ENCODE results near the gene TMC1. TPM values are rescaled to one million over a fixed set of nuclear protein-coding genes. Genes with fewer than 3 reads are reported as not detected.
"Not testable (repeated sequence)": the region's sequence is repeated elsewhere in the genome, so short reads cannot be mapped to it uniquely, and the experiment has no call there.

Gene TMC1
- polyA plus RNA-seq, 3 donors, result 0.16 to 0.55 (median 0.40) TPM

- H3K36me3 Mint-ChIP-seq, result no peaks in the 10 kb centered on the region
- DNase-seq, result no peak
- Histone ChIP-seq H4K20me1 (ENCODE audit: insufficient read depth, low read length) (no peaks in the 10 kb centered on the region), H3K27me3 (ENCODE audit: control insufficient read depth in 2 of 2, insufficient read depth in 2 of 2, low read length in 2 of 2) (no peaks in the 10 kb centered on the region), H3K79me2 (ENCODE audit: insufficient read depth, low read length) (no peaks in the 10 kb centered on the region), H3K4me1 (ENCODE audit: control insufficient read depth in 1 of 2, insufficient read depth in 2 of 2, low read length in 2 of 2) (no peaks in the 10 kb centered on the region), H2AFZ (ENCODE audit: insufficient read depth, low read depth, low read length, poor library complexity, severe bottlenecking) (no peak overlapping the region), H3K9ac (ENCODE audit: insufficient read depth, low read length, poor library complexity, severe bottlenecking) (no peak overlapping the region), H3K4me3 (replicated peaks in 1 of 3; ENCODE audit: low read depth in 2 of 3, low read length in 3 of 3) (no peak overlapping the region), H3K4me2 (replicated peaks; ENCODE audit: extremely low read depth, low read length, poor library complexity, severe bottlenecking) (no peak overlapping the region), H3K9me3 (replicated peaks in 1 of 2; ENCODE audit: control insufficient read depth in 1 of 2, insufficient read depth in 1 of 2, low read length in 2 of 2) (no peaks in the 10 kb centered on the region), H3K36me3 (replicated peaks in 1 of 2; ENCODE audit: control insufficient read depth in 1 of 2, insufficient read depth in 2 of 2, low read length in 2 of 2) (no peaks in the 10 kb centered on the region), H3K27ac (ENCODE audit: low read depth in 1 of 2, low read length in 2 of 2) (no peak overlapping the region)
- intact Hi-C loops (cut with micrococcal nuclease), result no loop called here
- peaks cover 4% of the 10 kb centered on the region for H3K4me1 Mint-ChIP-seq
- H3K27me3 Mint-ChIP-seq (ENCODE audit: low read depth in 3 of 3), result peaks cover 2 to 6% (median 4%) of the 10 kb centered on the region in 3 donors
- H3K9me3 Mint-ChIP-seq, result no peaks in the 10 kb centered on the region
- no peak for TF ChIP-seq CTCF (IDR thresholded peaks at IDR 0.05)
- no peak overlapping the region for H3K4me3 Mint-ChIP-seq
- no peak overlapping the region for H3K27ac Mint-ChIP-seq
- no CpG with 5 or more reads among the region's 1 CpG for WGBS (ENCODE audit: insufficient coverage)
Observed at GRCh38 chr9:72486594-72486955, 34.8 kb upstream of the TMC1 start.

GRCh38 chr9:72487665-72488064, 33.7 kb upstream of the TMC1 start:
- H2AFZ ChIP-seq (ENCODE audit: insufficient read depth, low read depth, low read length, poor library complexity, severe bottlenecking); H3K36me3 Mint-ChIP-seq; H3K79me2 ChIP-seq (ENCODE audit: insufficient read depth, low read length); H3K4me1 ChIP-seq (ENCODE audit: control insufficient read depth in 1 of 2, insufficient read depth in 2 of 2, low read length in 2 of 2); H3K27me3 ChIP-seq (ENCODE audit: control insufficient read depth in 2 of 2, insufficient read depth in 2 of 2, low read length in 2 of 2); H3K9me3 Mint-ChIP-seq; H4K20me1 ChIP-seq (ENCODE audit: insufficient read depth, low read length); H3K27ac Mint-ChIP-seq; H3K27ac ChIP-seq (ENCODE audit: low read depth in 1 of 2, low read length in 2 of 2); H3K36me3 ChIP-seq (replicated peaks in 1 of 2; ENCODE audit: control insufficient read depth in 1 of 2, insufficient read depth in 2 of 2, low read length in 2 of 2); H3K4me3 Mint-ChIP-seq; H3K4me3 ChIP-seq (replicated peaks in 1 of 3; ENCODE audit: low read depth in 2 of 3, low read length in 3 of 3); DNase-seq; H3K9ac ChIP-seq (ENCODE audit: insufficient read depth, low read length, poor library complexity, severe bottlenecking); H3K4me1 Mint-ChIP-seq; H3K9me3 ChIP-seq (replicated peaks in 1 of 2; ENCODE audit: control insufficient read depth in 1 of 2, insufficient read depth in 1 of 2, low read length in 2 of 2); H3K4me2 ChIP-seq (replicated peaks; ENCODE audit: extremely low read depth, low read length, poor library complexity, severe bottlenecking); H3K27me3 Mint-ChIP-seq (ENCODE audit: low read depth in 3 of 3); intact Hi-C loops (cut with micrococcal nuclease): not testable (repeated sequence)
- 100% methylated on average over 2 of the region's 4 CpGs for WGBS (ENCODE audit: insufficient coverage)
